ENCODE results near the gene PGRMC2. TPM values are rescaled to one million over a fixed set of nuclear protein-coding genes. Genes with fewer than 3 reads are reported as not detected.

The PGRMC2 gene
- total RNA-seq, 1 donor from 2014 or later = 38.4 TPM

DNA sequence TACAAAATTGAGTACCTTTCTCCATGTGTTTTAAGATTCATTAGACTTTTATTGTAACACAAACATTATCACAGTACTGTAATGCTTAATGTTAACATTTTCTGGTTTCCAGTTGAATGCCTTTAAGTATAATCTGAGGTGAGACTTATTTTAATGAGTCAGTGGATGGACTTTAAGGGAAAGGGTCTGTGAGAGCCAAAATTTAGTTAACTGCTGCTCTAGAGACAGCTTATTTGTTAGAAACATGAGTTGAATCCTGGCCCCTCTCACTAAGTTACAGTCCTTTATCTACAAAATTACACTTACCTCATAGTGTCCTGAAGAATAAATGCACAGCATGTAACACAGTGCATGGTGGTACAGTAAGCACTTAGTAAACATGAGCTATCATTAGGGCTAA lies 66.0 kb downstream of the PGRMC2 start:
- intact Hi-C loops (cut with micrococcal nuclease) = loop anchor here (2.0 kb wide), 2 partner anchors 31 to 617 kb away; no protein-coding TSS in a partner anchor

DNA sequence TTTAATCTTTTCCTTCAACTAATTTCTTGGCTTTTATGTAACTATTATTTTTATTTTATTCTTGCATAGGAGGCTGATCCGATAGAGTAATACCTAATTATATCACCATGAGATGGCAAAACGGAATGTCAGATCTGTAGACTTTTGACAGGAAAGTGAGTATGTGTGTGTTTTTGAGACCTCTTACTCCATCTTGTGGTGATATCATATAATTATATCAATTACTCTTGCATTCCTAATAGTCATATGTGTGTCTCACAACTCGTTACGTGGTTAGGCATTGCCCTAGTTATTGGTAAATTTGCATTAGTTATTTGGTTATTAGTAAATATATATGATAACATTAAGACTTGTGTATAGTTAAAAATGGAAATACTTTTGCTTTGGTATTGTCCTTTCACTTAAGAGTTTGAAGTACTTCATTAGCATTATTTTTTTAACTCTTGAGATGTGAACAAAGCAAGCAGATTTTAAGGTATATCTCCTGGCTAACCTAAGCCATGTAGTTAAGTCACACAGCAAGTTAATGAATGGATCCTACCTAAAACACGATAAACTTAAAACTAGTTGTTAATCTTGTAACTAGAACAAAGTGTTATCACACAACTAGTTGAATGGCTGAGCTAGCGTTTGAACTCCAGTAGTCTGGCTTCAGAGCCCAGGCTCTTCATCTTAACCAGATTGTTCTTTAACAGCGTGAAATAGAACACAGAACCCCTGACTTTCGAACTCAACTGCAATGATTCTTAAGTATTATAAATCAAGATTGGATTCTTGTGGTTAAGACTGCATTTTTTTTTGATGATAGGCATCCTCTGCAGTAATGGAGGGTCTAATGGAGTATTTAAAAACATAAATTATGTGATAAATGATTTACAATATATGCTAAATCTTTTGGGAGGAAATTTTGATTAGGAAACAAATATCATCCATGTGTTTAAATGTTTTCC lies 67.1 kb downstream of the PGRMC2 start:
- intact Hi-C loops (cut with micrococcal nuclease) = loop anchor here (2.0 kb wide), 2 partner anchors 30 to 616 kb away; no protein-coding TSS in a partner anchor

Other genes starting within 250 kb of the PGRMC2 start
- gene LARP1B, start 226.5 kb downstream of the PGRMC2 start, total RNA-seq = 17.4 and 17.8 TPM in 2 replicates

All from T-helper 1 cell treated with Interleukin-12 subunit alpha and Interleukin-12 subunit beta and Interleukin-4 antibody, amounts not matched to agents 30 ng/mL and 1 ng/mL, for 36 hours (primary cell).